Measurements from ENCODE around the gene WIPI1.

The WIPI1 gene

GRCh38 chr17:68468334-68468733 lies 11.0 kb upstream of the WIPI1 start:
- H3K27ac ChIP-seq: no peak overlapping the region
- TF ChIP-seq, protein P1, sequence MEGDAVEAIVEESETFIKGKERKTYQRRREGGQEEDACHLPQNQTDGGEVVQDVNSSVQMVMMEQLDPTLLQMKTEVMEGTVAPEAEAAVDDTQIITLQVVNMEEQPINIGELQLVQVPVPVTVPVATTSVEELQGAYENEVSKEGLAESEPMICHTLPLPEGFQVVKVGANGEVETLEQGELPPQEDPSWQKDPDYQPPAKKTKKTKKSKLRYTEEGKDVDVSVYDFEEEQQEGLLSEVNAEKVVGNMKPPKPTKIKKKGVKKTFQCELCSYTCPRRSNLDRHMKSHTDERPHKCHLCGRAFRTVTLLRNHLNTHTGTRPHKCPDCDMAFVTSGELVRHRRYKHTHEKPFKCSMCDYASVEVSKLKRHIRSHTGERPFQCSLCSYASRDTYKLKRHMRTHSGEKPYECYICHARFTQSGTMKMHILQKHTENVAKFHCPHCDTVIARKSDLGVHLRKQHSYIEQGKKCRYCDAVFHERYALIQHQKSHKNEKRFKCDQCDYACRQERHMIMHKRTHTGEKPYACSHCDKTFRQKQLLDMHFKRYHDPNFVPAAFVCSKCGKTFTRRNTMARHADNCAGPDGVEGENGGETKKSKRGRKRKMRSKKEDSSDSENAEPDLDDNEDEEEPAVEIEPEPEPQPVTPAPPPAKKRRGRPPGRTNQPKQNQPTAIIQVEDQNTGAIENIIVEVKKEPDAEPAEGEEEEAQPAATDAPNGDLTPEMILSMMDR (conservative IDR thresholded peaks at IDR 0.05): no peak
- no peak for TF ChIP-seq ZFX (IDR thresholded peaks at IDR 0.05)

GRCh38 chr17:68463211-68464019 lies 6.1 kb upstream of the WIPI1 start:
- TF ChIP-seq, protein P1 (conservative IDR thresholded peaks at IDR 0.05): peak; percentile 60
- no peak for TF ChIP-seq ZFX (IDR thresholded peaks at IDR 0.05)
- no peak overlapping the region for H3K27ac ChIP-seq

DNA sequence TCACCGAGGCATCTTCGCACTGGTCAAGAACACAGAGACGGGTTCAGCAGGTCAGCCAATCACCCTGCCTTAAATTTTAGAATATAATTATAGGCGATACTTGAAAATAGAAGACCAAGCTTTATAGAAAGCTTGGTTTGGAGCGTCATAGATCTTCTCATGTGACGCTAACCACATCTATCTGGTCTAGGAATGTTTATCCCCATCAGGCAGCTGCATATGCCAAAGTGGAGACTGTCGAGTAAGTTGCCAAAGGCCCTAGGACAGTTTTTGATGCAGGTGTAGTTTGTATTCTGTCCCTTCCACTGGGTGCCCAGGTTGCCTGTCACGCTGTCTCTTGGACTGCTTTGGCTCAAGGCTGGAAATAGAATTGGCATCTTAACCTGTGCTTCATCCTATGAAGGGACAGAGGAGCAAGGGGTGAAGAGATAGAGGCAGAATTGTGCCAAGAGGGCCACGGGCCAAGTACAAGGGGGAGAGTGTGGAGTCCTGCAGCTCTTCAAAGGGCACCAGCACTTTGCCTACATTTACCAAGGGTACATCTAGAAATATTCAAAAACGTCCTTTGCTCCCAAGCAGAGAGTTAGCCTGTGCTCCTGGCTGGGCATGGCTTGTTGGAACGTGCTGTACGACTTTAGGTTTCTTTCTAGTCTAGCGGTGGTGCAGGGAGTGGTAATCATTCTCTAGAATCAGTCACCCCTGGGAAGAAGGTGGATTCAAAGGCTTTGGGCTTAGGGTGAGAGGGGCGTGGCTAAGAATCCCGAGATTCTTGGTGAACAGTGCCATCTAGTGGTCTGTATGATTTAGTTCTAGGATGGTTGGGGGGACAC lies 5.3 kb upstream of the WIPI1 start:
- H3K27ac ChIP-seq: no peak overlapping the region
- TF ChIP-seq ZFX (IDR thresholded peaks at IDR 0.05): no peak
- TF ChIP-seq, protein P1 (conservative IDR thresholded peaks at IDR 0.05): peak; percentile 86

DNA sequence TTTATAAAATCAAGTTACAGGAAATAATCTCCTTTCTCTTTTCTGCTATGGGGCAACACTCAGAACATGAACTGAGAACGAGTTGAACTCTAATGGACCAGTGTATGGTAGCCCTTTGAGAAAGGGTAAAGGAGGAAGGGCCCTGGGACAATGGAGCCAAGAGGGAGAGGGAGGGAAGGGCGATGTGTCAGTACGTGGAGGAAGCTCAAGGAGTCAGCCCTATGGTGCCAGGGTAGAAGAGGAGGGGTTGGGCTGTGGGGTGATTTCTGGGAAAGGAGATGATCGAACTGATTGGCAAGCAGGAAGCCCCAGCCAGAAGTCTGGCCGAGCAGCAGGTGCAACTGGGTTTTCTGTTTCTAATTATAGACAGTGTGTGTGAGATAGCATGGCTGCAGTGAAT lies 4.3 kb upstream of the WIPI1 start:
- TF ChIP-seq, protein P1 (conservative IDR thresholded peaks at IDR 0.05): no peak
- TF ChIP-seq ZFX (IDR thresholded peaks at IDR 0.05): no peak
- H3K27ac ChIP-seq: no peak overlapping the region

GRCh38 chr17:68461122-68461539 lies 3.8 kb upstream of the WIPI1 start:
- H3K27ac ChIP-seq: no peak overlapping the region
- TF ChIP-seq, protein P1 (conservative IDR thresholded peaks at IDR 0.05): no peak
- TF ChIP-seq ZFX (IDR thresholded peaks at IDR 0.05): no peak

DNA sequence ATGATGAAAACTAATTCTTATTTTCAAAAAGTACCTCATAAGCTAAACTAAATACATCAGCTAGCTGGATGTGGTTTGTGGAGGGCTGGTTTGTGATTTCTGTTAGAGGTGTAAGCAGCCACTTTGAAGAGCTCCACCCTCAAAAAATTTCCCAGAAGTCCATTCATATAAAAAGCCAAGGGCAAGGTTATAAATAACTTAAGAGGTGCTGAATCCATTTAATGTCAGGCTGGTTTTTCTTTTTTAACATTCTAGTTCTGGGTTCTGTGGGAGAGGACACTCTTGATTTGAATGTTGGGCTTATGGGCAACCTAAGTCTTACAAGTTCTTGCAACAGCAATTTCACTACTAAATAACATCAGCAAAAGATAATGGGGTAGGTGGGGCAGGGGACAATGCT lies 3.4 kb upstream of the WIPI1 start:
- TF ChIP-seq, protein P1 (conservative IDR thresholded peaks at IDR 0.05): no peak
- TF ChIP-seq ZFX (IDR thresholded peaks at IDR 0.05): no peak
- H3K27ac ChIP-seq: no peak overlapping the region

GRCh38 chr17:68460146-68460545 lies 2.9 kb upstream of the WIPI1 start:
- no peak overlapping the region for H3K27ac ChIP-seq
- no peak for TF ChIP-seq ZFX (IDR thresholded peaks at IDR 0.05)
- TF ChIP-seq, protein P1 (conservative IDR thresholded peaks at IDR 0.05): no peak

Data from C4-2B (cell line).